Prostate gland (tissue), 2 donors: ENCODE measurements around the gene CAV1. TPM values are rescaled to one million over a fixed set of nuclear protein-coding genes. Genes with fewer than 3 reads are reported as not detected.

Source experiments
- DNase-seq: peaks from one replicate; pipeline ENCODE4 v3.0.0-alpha.2; 2019; ENCODE audit warnings: low spot score
- H3K27ac ChIP-seq, 2 donors: fragments of 200-600 bp; sonication (generic); 2 replicates each; pipeline ENCODE4 v1.5.1; 2017 to 2019
- H3K27me3 ChIP-seq: fragments of 200-600 bp; sonication (generic); replicated peaks from 2 replicates; pipeline ENCODE4 v1.5.1; 2019; ENCODE audit not compliant: insufficient read depth
- H3K36me3 ChIP-seq, 2 donors: fragments of 200-600 bp; sonication (generic); 1 replicate in 1 of 2; 2 replicates in 1 of 2; pipeline versions ENCODE4 v1.5.1 to v1.8.1; 2017 to 2019
- H3K4me1 ChIP-seq: fragments of 200-600 bp; sonication (generic); replicated peaks from 2 replicates; pipeline ENCODE4 v1.5.1; 2019
- H3K4me3 ChIP-seq, 2 donors: fragments of 200-600 bp; sonication (generic); 2 replicates each; pipeline ENCODE4 v1.5.1; 2017 to 2019
- H3K9me3 ChIP-seq: fragments of 200-600 bp; sonication (generic); 2 replicates; pipeline ENCODE4 v1.5.1; 2017
- POLR2A ChIP-seq: fragments of 450-650 bp; IDR thresholded peaks from one replicate; pipeline ENCODE4 v1.6.1; 2016; ENCODE audit warnings: antibody characterized with exemption, mild to moderate bottlenecking
- POLR2AphosphoS5 ChIP-seq: sonication (generic); formaldehyde crosslinking; IDR thresholded peaks from one replicate; pipeline ENCODE4 v1.6.1; 2017; ENCODE audit warnings: antibody characterized with exemption
- WGBS: methylation state at CpG from one replicate; pipeline ENCODE4 v1.1.5; 2018; 5-methylcytosine and 5-hydroxymethylcytosine counted together
- intact Hi-C: fragments of 100-400 bp; cut with DNase I; formaldehyde crosslinking; loops from one replicate; pipeline ENCODE4 v1.14.2; 2022
- total RNA-seq, 2 donors: library from RNA; depleted of rRNA; stranded (reverse); fragments of >200 nt; gene quantifications; one replicate each; pipeline ENCODE4 v1.1.0, GENCODE V29; 2016
- TF ChIP-seq, protein P1 (sequence below), 4 experiments: fragments of 200-600 bp in 2 of 4; fragments of 450-650 bp in 2 of 4; sonication (generic) in 2 of 4; IDR thresholded peaks; 1 replicate in 3 of 4; 2 replicates in 1 of 4; pipeline ENCODE4 v1.5.1; 2016 to 2019; ENCODE audit warnings: antibody characterized with exemption in 4 of 4, mild to moderate bottlenecking in 2 of 4, moderate library complexity in 2 of 4

The CAV1 gene
- total RNA-seq, 2 donors from 2014 or later, result 54.0 to 114 TPM

DNA sequence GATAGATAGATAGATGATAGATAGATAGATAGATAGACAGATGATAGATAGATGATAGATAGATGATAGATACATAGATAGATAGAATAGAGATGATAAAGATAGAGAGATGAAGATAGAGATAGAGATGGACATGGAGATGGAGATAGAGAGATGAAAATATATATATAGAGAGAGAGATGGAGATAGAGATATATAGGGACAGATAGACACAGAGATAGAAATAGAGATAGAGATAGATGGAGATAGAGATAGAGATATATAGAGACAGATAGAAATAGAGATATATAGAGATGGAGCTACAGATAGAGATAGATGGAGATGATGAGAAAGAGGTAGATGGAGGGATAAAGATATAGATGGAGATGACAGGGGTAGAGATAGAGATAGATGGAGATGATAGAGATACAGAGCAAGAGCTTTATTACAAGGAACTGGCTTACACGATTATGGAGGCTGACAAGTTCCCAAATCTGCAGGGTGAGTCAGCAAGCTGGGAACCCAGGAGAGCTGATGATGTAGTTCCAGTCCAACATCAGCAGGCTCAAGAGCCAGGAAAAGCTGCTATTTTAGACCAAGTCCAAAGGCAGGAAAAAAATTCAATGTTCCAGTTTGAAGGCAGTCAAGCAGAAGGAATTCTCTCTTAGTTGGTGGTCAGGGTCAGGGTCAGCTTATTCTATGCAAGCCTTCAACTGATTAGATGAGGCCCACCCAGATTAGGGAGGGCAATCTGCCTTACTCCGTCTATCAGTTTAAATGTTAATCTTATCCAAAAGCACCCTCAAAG, 37.1 kb downstream of the CAV1 start:
- intact Hi-C loops, result no loop called here
- no peaks in the 10 kb centered on the region for H3K27me3 ChIP-seq
- H3K36me3 ChIP-seq, result no peaks in the 10 kb centered on the region
- DNase-seq, result no peak
- H3K9me3 ChIP-seq, result no peaks in the 10 kb centered on the region
- no peak overlapping the region for H3K27ac ChIP-seq
- H3K4me3 ChIP-seq, result no peak overlapping the region
- 72% methylated on average over 2 of the region's 2 CpGs for WGBS
- H3K4me1 ChIP-seq, result no peaks in the 10 kb centered on the region
- TF ChIP-seq, protein P1, sequence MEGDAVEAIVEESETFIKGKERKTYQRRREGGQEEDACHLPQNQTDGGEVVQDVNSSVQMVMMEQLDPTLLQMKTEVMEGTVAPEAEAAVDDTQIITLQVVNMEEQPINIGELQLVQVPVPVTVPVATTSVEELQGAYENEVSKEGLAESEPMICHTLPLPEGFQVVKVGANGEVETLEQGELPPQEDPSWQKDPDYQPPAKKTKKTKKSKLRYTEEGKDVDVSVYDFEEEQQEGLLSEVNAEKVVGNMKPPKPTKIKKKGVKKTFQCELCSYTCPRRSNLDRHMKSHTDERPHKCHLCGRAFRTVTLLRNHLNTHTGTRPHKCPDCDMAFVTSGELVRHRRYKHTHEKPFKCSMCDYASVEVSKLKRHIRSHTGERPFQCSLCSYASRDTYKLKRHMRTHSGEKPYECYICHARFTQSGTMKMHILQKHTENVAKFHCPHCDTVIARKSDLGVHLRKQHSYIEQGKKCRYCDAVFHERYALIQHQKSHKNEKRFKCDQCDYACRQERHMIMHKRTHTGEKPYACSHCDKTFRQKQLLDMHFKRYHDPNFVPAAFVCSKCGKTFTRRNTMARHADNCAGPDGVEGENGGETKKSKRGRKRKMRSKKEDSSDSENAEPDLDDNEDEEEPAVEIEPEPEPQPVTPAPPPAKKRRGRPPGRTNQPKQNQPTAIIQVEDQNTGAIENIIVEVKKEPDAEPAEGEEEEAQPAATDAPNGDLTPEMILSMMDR (IDR thresholded peaks at IDR 0.05), result no peak
- TF ChIP-seq POLR2A, result no peak
- no peak for TF ChIP-seq POLR2AphosphoS5

DNA sequence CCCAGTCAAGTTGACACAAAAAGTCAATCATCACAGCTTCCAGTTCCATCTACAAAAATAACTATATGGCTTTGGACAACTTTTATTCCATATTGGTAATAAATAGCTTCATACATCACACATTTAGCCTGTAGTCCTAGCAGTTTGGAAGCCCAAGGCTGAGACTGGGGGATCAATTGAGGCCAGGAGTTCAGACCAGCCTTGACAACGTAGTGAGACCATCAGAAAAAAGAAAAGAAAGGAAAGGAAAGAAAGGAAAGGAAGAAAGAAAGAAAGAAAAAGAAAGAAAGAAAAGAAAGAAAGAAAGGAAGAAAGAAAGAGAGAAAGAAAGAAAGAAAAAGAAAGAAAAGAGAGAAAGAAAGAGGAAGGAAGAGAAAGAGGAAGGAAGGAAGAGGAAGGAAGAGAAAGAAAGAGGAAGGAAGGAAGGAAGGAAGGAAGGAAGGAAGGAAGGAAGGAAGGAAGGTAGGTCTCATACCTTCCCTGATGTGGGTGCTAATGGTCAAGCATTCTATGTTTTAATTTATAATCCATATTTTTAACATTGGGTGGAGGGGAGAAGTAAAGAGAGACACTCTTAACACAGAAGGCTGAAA, 37.8 kb downstream of the CAV1 start:
- WGBS, result 95% methylated on average over 1 of the region's 1 CpG
- H3K27ac ChIP-seq, result no peak overlapping the region

DNA sequence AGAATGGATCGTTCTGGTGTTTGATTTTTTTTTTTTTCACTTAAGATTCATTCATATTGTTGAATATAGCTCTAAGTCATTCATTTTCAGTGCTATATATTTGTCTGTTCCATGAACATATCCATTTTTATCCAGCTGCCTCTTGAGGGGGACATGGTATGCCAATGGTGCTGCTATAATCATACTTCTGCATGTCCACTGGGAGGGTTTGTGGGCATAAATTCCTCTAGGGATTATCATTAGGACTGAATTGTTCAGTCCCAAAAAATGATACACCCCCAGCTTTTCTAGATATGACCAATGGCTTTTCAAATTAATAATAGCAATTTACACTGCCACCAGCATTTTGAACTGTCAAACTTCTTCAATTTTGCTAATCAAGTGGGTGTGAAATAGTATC, 41.1 kb downstream of the CAV1 start:
- intact Hi-C loops, result no loop called here
- no peaks in the 10 kb centered on the region for H3K27me3 ChIP-seq

More for the DNA sequence above, 37.8 kb downstream of the CAV1 start:
- Histone ChIP-seq H3K4me3 (no peak overlapping the region), H3K36me3 (no peaks in the 10 kb centered on the region), H3K4me1 (no peaks in the 10 kb centered on the region), H3K27me3 (no peaks in the 10 kb centered on the region), H3K9me3 (no peaks in the 10 kb centered on the region)
- TF ChIP-seq POLR2A, result no peak
- TF ChIP-seq POLR2AphosphoS5, result no peak
- TF ChIP-seq, protein P1 (IDR thresholded peaks at IDR 0.05), result no peak
- intact Hi-C loops, result no loop called here
- no peak for DNase-seq

DNA sequence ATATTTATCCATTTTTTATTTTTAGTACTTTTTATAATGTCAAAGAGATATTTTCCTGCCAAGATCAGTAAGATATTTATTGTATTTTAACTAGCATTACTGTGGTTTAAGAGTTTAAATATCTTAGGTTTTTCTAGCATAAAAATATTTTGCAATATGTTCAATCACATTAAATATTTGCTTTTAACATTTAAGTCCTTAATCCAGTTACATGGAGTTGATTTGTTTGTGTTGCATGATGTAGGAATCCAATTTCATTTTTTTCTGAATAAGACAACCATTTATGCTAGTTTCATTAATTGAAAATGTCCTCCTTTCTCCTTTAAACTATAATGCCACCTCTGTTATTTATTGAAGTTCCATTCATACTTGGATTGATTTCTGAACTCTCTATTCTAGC, 41.8 kb downstream of the CAV1 start:
- intact Hi-C loops, result no loop called here
- no peaks in the 10 kb centered on the region for H3K27me3 ChIP-seq

More for the DNA sequence above, 41.1 kb downstream of the CAV1 start:
- Histone ChIP-seq H3K36me3 (no peaks in the 10 kb centered on the region), H3K9me3 (no peaks in the 10 kb centered on the region), H3K27ac (no peak overlapping the region), H3K4me3 (no peak overlapping the region), H3K4me1 (no peaks in the 10 kb centered on the region)
- TF ChIP-seq POLR2AphosphoS5 (no peak), POLR2A (no peak)
- TF ChIP-seq, protein P1 (IDR thresholded peaks at IDR 0.05), result no peak
- 80% methylated on average over 1 of the region's 1 CpG for WGBS
- DNase-seq, result no peak

More for the DNA sequence above, 41.8 kb downstream of the CAV1 start:
- Histone ChIP-seq H3K9me3 (no peaks in the 10 kb centered on the region), H3K36me3 (no peaks in the 10 kb centered on the region), H3K4me3 (no peak overlapping the region), H3K27ac (no peak overlapping the region), H3K4me1 (no peaks in the 10 kb centered on the region)
- TF ChIP-seq POLR2A, result no peak
- TF ChIP-seq, protein P1 (IDR thresholded peaks at IDR 0.05), result no peak
- TF ChIP-seq POLR2AphosphoS5, result no peak
- no peak for DNase-seq
